ENCODE measurements around the gene TTC12. TPM values are rescaled to one million over a fixed set of nuclear protein-coding genes. Genes with fewer than 3 reads are reported as not detected.

TTC12 gene
- total and polyA plus RNA-seq, 2 of the 4 experiments (the other 2 are of a cell fraction): 10.0 to 14.7 TPM

- Histone ChIP-seq H3K36me3 (ENCODE audit: control insufficient read depth, insufficient read depth, low read length) (no peaks in the 10 kb centered on the region), H2BK20ac (ENCODE audit: low read depth, low read length) (no peak overlapping the region), H3K18ac (ENCODE audit: low read depth, low read length) (no peak overlapping the region), H4K8ac (ENCODE audit: low read depth in 2 of 2, low read length in 2 of 2) (no peak overlapping the region), H3K79me1 (ENCODE audit: low read depth in 1 of 2, low read length in 2 of 2) (no peaks in the 10 kb centered on the region), H3K23ac (ENCODE audit: low read depth, low read length) (no peak overlapping the region), H3K4me3 (ENCODE audit: insufficient read depth, low read depth, low read length) (no peak overlapping the region), H3K9me1 (ENCODE audit: insufficient read depth, low read length) (no peaks in the 10 kb centered on the region), H4K5ac (ENCODE audit: low read depth, low read length) (no peak overlapping the region), H3K14ac (replicated peaks; ENCODE audit: low read depth, low read length) (no peak overlapping the region), H4K91ac (ENCODE audit: insufficient read depth, low read depth, low read length) (no peak overlapping the region), H2BK15ac (ENCODE audit: low read depth, low read length) (no peak overlapping the region), H2AFZ (replicated peaks; ENCODE audit: low read length, poor library complexity) (no peak overlapping the region), H3K9ac (ENCODE audit: low read depth, low read length) (no peak overlapping the region), H2BK120ac (ENCODE audit: low read depth, low read length) (no peak overlapping the region), H3K27ac (ENCODE audit: insufficient read depth, low read length) (no peak overlapping the region), H4K20me1 (ENCODE audit: insufficient read depth, low read length) (no peaks in the 10 kb centered on the region), H3K4me2 (ENCODE audit: low read depth, low read length) (no peak overlapping the region), H3K4me1 (ENCODE audit: control insufficient read depth, insufficient read depth, low read length) (no peaks in the 10 kb centered on the region), H3K4ac (ENCODE audit: low read depth, low read length) (no peak overlapping the region), H3K27me3 (ENCODE audit: control insufficient read depth, insufficient read depth, low read length) (peaks cover 15% of the 10 kb centered on the region), H2AK5ac (ENCODE audit: low read depth, low read length) (no peak overlapping the region), H3K56ac (ENCODE audit: extremely low read depth, insufficient read depth, low read length) (no peak overlapping the region), H3K9me3 (ENCODE audit: control insufficient read depth, insufficient read depth, low read length) (no peaks in the 10 kb centered on the region), H2BK5ac (ENCODE audit: low read depth, low read length, poor library complexity, severe bottlenecking) (no peak overlapping the region), H2AK9ac (replicated peaks; ENCODE audit: low read depth, low read length, poor library complexity) (no peak overlapping the region)
- ChIA-PET CTCF (no interaction called here), POLR2A (ENCODE audit: unreplicated experiment) (no interaction called here)
- no peak for DNase-seq
- TF ChIP-seq NFE2L2 (IDR thresholded peaks at IDR 0.05; ENCODE audit: low read depth, low read length) (no peak), MAZ (IDR thresholded peaks at IDR 0.05; ENCODE audit: borderline replicate concordance, low read depth, low read length) (no peak), MAFK (IDR thresholded peaks at IDR 0.05; ENCODE audit: low read depth, low read length) (no peak), SMC3 (IDR thresholded peaks at IDR 0.05; ENCODE audit: low read depth, low read length) (no peak), RFX5 (IDR thresholded peaks at IDR 0.05; ENCODE audit: low read depth, low read length) (no peak), CHD1 (IDR thresholded peaks at IDR 0.05; ENCODE audit: low read depth, low read length) (no peak), POLR2A (IDR thresholded peaks at IDR 0.05; ENCODE audit: low read depth, low read length) (no peak), MXI1 (IDR thresholded peaks at IDR 0.05; ENCODE audit: borderline replicate concordance, low read depth, low read length) (no peak), RAD21 (IDR thresholded peaks at IDR 0.05; ENCODE audit: low read length) (no peak), RCOR1 (IDR thresholded peaks at IDR 0.05; ENCODE audit: insufficient replicate concordance, low read length) (no peak), BHLHE40 (IDR thresholded peaks at IDR 0.05; ENCODE audit: low read depth, low read length) (no peak), CEBPB (IDR thresholded peaks at IDR 0.05; ENCODE audit: low read depth, low read length) (no peak)
- TF ChIP-seq, protein P1, sequence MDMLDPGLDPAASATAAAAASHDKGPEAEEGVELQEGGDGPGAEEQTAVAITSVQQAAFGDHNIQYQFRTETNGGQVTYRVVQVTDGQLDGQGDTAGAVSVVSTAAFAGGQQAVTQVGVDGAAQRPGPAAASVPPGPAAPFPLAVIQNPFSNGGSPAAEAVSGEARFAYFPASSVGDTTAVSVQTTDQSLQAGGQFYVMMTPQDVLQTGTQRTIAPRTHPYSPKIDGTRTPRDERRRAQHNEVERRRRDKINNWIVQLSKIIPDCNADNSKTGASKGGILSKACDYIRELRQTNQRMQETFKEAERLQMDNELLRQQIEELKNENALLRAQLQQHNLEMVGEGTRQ (IDR thresholded peaks at IDR 0.05; ENCODE audit: low read depth, low read length): no peak
- intact Hi-C loops (cut with micrococcal nuclease): loop anchor here (5.0 kb wide), 1 partner anchor 150 kb away; no protein-coding TSS in a partner anchor
- ATAC-seq (ENCODE audit: low read depth): no peak
- dilution Hi-C loops (cut with HindIII; ENCODE audit: low sequenced_read_pairs, unreplicated experiment): no loop called here
- BruUV-seq (replicated peaks): no TSS peak
- in situ Hi-C loops (cut with MboI; ENCODE audit: low sequenced_read_pairs): no loop called here
Measured at GRCh38 chr11:113382121-113382520, 67.7 kb downstream of the TTC12 start.

Data from IMR-90 (cell line).